IgD-negative memory B cell (primary cell): ENCODE measurements around the gene SMIM22. TPM values are rescaled to one million over a fixed set of nuclear protein-coding genes. Genes with fewer than 3 reads are reported as not detected.
A peak's percentile ranks its signal among the peaks of the same experiment; 100 is the strongest.
"Not testable (repeated sequence)": the region's sequence is repeated elsewhere in the genome, so short reads cannot be mapped to it uniquely, and the experiment has no call there.

Experiments
- H3K27ac Mint-ChIP-seq, 3 donors: one replicate each; pipeline ENCODE4 v1.8.0; 2020 to 2022; ENCODE audit warnings: mild to moderate bottlenecking in 3 of 3, mixed read lengths in 3 of 3, moderate library complexity in 1 of 3
- H3K27me3 Mint-ChIP-seq: one replicate; pipeline ENCODE4 v1.8.0; 2021; ENCODE audit warnings: mixed read lengths
- H3K36me3 Mint-ChIP-seq: one replicate; pipeline ENCODE4 v1.8.0; 2020; ENCODE audit warnings: mild to moderate bottlenecking, mixed read lengths
- H3K4me1 Mint-ChIP-seq, 3 donors: one replicate each; pipeline ENCODE4 v1.8.0; 2020 to 2022; ENCODE audit warnings: mixed read lengths in 3 of 3, mild to moderate bottlenecking in 1 of 3
- H3K4me3 Mint-ChIP-seq, 4 donors: one replicate each; pipeline ENCODE4 v1.8.0; 2020 to 2022; ENCODE audit warnings: mild to moderate bottlenecking in 4 of 4, mixed read lengths in 4 of 4, moderate library complexity in 3 of 4
- H3K9me3 Mint-ChIP-seq, 3 donors: one replicate each; pipeline ENCODE4 v1.8.0; 2020 to 2021; ENCODE audit warnings: mixed read lengths in 3 of 3, mild to moderate bottlenecking in 1 of 3
- polyA plus RNA-seq: library from polyadenylated mRNA; unstranded; fragments of 300-500 nt; fragmentation: Illumina TruSeq; gene quantifications from one replicate; pipeline ENCODE4 v1.2.3, GENCODE V29; 2021

SMIM22 gene
- polyA plus RNA-seq, 1 donor from 2014 or later = not detected

- H3K9me3 Mint-ChIP-seq = no peaks in the 10 kb centered on the region
- H3K4me1 Mint-ChIP-seq = peaks cover 0 to 2% (median 1%) of the 10 kb centered on the region in 3 donors
- H3K27ac Mint-ChIP-seq = no peak overlapping the region
- peaks cover 2% of the 10 kb centered on the region for H3K27me3 Mint-ChIP-seq
- no peaks in the 10 kb centered on the region for H3K36me3 Mint-ChIP-seq
- no peak overlapping the region for H3K4me3 Mint-ChIP-seq
These were observed 11.8 kb upstream of the SMIM22 start for GRCh38 chr16:4783251-4783950.

GRCh38 chr16:4783951-4784336 is 11.2 kb upstream of the SMIM22 start:
- H3K9me3 Mint-ChIP-seq = no peaks in the 10 kb centered on the region
- H3K27ac Mint-ChIP-seq = no peak overlapping the region
- no peak overlapping the region for H3K4me3 Mint-ChIP-seq
- no peaks in the 10 kb centered on the region for H3K36me3 Mint-ChIP-seq
- peaks cover 2% of the 10 kb centered on the region for H3K27me3 Mint-ChIP-seq
- H3K4me1 Mint-ChIP-seq = peaks cover 0 to 2% (median 1%) of the 10 kb centered on the region in 3 donors

GRCh38 chr16:4784444-4784987 is 10.7 kb upstream of the SMIM22 start:
- H3K9me3 Mint-ChIP-seq, H3K27me3 Mint-ChIP-seq, H3K4me1 Mint-ChIP-seq, H3K36me3 Mint-ChIP-seq, H3K4me3 Mint-ChIP-seq: not testable (repeated sequence)
- peak overlapping the region in 1 of 3 donors; percentile 62 for H3K27ac Mint-ChIP-seq

GRCh38 chr16:4785758-4786433 is 9.3 kb upstream of the SMIM22 start:
- no peaks in the 10 kb centered on the region for H3K9me3 Mint-ChIP-seq
- peaks cover 0 to 2% (median 1%) of the 10 kb centered on the region in 3 donors for H3K4me1 Mint-ChIP-seq
- H3K27ac Mint-ChIP-seq = no peak overlapping the region
- no peaks in the 10 kb centered on the region for H3K36me3 Mint-ChIP-seq
- no peak overlapping the region for H3K4me3 Mint-ChIP-seq
- peaks cover 2% of the 10 kb centered on the region for H3K27me3 Mint-ChIP-seq

GRCh38 chr16:4787068-4787467 is 8.1 kb upstream of the SMIM22 start:
- no peak overlapping the region for H3K27ac Mint-ChIP-seq
- H3K9me3 Mint-ChIP-seq = no peaks in the 10 kb centered on the region
- no peak overlapping the region for H3K4me3 Mint-ChIP-seq
- H3K36me3 Mint-ChIP-seq = no peaks in the 10 kb centered on the region
- peaks cover 0 to 2% (median 1%) of the 10 kb centered on the region in 3 donors for H3K4me1 Mint-ChIP-seq
- H3K27me3 Mint-ChIP-seq = peaks cover 5% of the 10 kb centered on the region

GRCh38 chr16:4787627-4788482 is 7.3 kb upstream of the SMIM22 start, which contains the start of gene SEPTIN12:
TSS of gene SEPTIN12 (minus strand) at chr16:4788345. CDS start at chr16:4787645, 700 bp downstream.
- no peak within 1 kb of the TSS for H3K4me3 Mint-ChIP-seq
- peaks cover 0 to 1% (median 0%) of the 10 kb centered on the region in 3 donors for H3K4me1 Mint-ChIP-seq
- H3K27me3 Mint-ChIP-seq = peaks cover 5% of the 10 kb centered on the region
- peak within 1 kb of the TSS in 1 of 3 donors; percentile 53 for H3K27ac Mint-ChIP-seq
- H3K36me3 Mint-ChIP-seq = no peaks in the 10 kb centered on the region
- no peaks in the 10 kb centered on the region for H3K9me3 Mint-ChIP-seq

- H3K27ac Mint-ChIP-seq = no peak overlapping the region
- peaks cover 0 to 1% (median 0%) of the 10 kb centered on the region in 3 donors for H3K4me1 Mint-ChIP-seq
- peaks cover 5% of the 10 kb centered on the region for H3K27me3 Mint-ChIP-seq
- H3K4me3 Mint-ChIP-seq = no peak overlapping the region
- H3K9me3 Mint-ChIP-seq = no peaks in the 10 kb centered on the region
- H3K36me3 Mint-ChIP-seq = no peaks in the 10 kb centered on the region
These were observed 6.7 kb upstream of the SMIM22 start for GRCh38 chr16:4788489-4788889.

- H3K4me1 Mint-ChIP-seq = peaks cover 0 to 1% (median 0%) of the 10 kb centered on the region in 3 donors
- H3K27ac Mint-ChIP-seq = no peak overlapping the region
- H3K9me3 Mint-ChIP-seq = no peaks in the 10 kb centered on the region
- H3K4me3 Mint-ChIP-seq = no peak overlapping the region
- H3K27me3 Mint-ChIP-seq = peaks cover 5% of the 10 kb centered on the region
- no peaks in the 10 kb centered on the region for H3K36me3 Mint-ChIP-seq
These were observed 6.3 kb upstream of the SMIM22 start for GRCh38 chr16:4788910-4789309.

- no peak overlapping the region for H3K4me3 Mint-ChIP-seq
- no peaks in the 10 kb centered on the region for H3K36me3 Mint-ChIP-seq
- H3K27me3 Mint-ChIP-seq = peaks cover 3% of the 10 kb centered on the region
- peaks cover 0 to 1% (median 0%) of the 10 kb centered on the region in 3 donors for H3K4me1 Mint-ChIP-seq
- no peaks in the 10 kb centered on the region for H3K9me3 Mint-ChIP-seq
- H3K27ac Mint-ChIP-seq = no peak overlapping the region
These were observed 4.9 kb upstream of the SMIM22 start for GRCh38 chr16:4790261-4790660.

GRCh38 chr16:4790871-4791270 is 4.3 kb upstream of the SMIM22 start:
- H3K4me1 Mint-ChIP-seq = peaks cover 0 to 1% (median 0%) of the 10 kb centered on the region in 3 donors
- no peak overlapping the region for H3K4me3 Mint-ChIP-seq
- H3K27ac Mint-ChIP-seq = no peak overlapping the region
- H3K9me3 Mint-ChIP-seq = no peaks in the 10 kb centered on the region
- H3K27me3 Mint-ChIP-seq = peaks cover 3% of the 10 kb centered on the region
- H3K36me3 Mint-ChIP-seq = no peaks in the 10 kb centered on the region

- Mint-ChIP-seq H3K4me3 (no peak overlapping the region), H3K36me3 (no peaks in the 10 kb centered on the region), H3K9me3 (no peaks in the 10 kb centered on the region), H3K4me1 (peaks cover 0 to under 1% (median 0%) of the 10 kb centered on the region in 3 donors), H3K27ac (no peak overlapping the region), H3K27me3 (peaks cover 3% of the 10 kb centered on the region)
These were observed 2.1 kb upstream of the SMIM22 start for GRCh38 chr16:4792951-4793513.

GRCh38 chr16:4795828-4796572 is 831 bp downstream of the SMIM22 start:
- H3K27me3 Mint-ChIP-seq = peaks cover 3% of the 10 kb centered on the region

GRCh38 chr16:4796982-4797804 is 2.0 kb downstream of the SMIM22 start:
- Mint-ChIP-seq H3K27me3 (no peaks in the 10 kb centered on the region), H3K4me3 (no peak overlapping the region), H3K4me1 (peaks cover 5 to 8% (median 5%) of the 10 kb centered on the region in 3 donors), H3K9me3 (no peaks in the 10 kb centered on the region), H3K27ac (peak overlapping the region in 1 of 3 donors; percentile 5), H3K36me3 (no peaks in the 10 kb centered on the region)

More at GRCh38 chr16:4795828-4796572, 831 bp downstream of the SMIM22 start:
- H3K36me3 Mint-ChIP-seq = no peaks in the 10 kb centered on the region
- H3K4me3 Mint-ChIP-seq = no peak overlapping the region
- H3K4me1 Mint-ChIP-seq = peaks cover 0 to 8% (median 4%) of the 10 kb centered on the region in 3 donors
- H3K9me3 Mint-ChIP-seq = no peaks in the 10 kb centered on the region
- H3K27ac Mint-ChIP-seq = no peak overlapping the region
